IPS-15b (cell line): Measurements from ENCODE around the gene SLMAP.

Experiments used
- H3K27me3 ChIP-seq: one replicate; pipeline ENCODE4 v1.6.1; 2013; ENCODE audit warnings: low read length; ENCODE audit not compliant: control insufficient read depth, insufficient read depth
- H3K36me3 ChIP-seq: one replicate; pipeline ENCODE4 v1.6.1; 2013; ENCODE audit warnings: low read length; ENCODE audit not compliant: control insufficient read depth, insufficient read depth
- H3K4me1 ChIP-seq: one replicate; pipeline ENCODE4 v1.6.1; 2013; ENCODE audit warnings: mild to moderate bottlenecking, low read length; ENCODE audit not compliant: control insufficient read depth, insufficient read depth
- H3K4me3 ChIP-seq: one replicate; pipeline ENCODE4 v1.5.1; 2013; ENCODE audit warnings: low read depth, low read length
- H3K9ac ChIP-seq: one replicate; pipeline ENCODE4 v1.6.1; 2013; ENCODE audit warnings: low read depth, mild to moderate bottlenecking, low read length
- H3K9me3 ChIP-seq: one replicate; pipeline ENCODE4 v1.6.1; 2013; ENCODE audit warnings: mild to moderate bottlenecking, low read length; ENCODE audit not compliant: control insufficient read depth, insufficient read depth

The SLMAP gene

GRCh38 chr3:57903124-57903890 is 147.2 kb downstream of the SLMAP start:
- no peaks in the 10 kb centered on the region for H3K27me3 ChIP-seq
- no peaks in the 10 kb centered on the region for H3K9me3 ChIP-seq
- no peak overlapping the region for H3K4me3 ChIP-seq
- no peak overlapping the region for H3K9ac ChIP-seq
- no peaks in the 10 kb centered on the region for H3K4me1 ChIP-seq
- H3K36me3 ChIP-seq: no peaks in the 10 kb centered on the region

GRCh38 chr3:57910990-57911389 is 154.9 kb downstream of the SLMAP start:
- Histone ChIP-seq H3K36me3 (no peaks in the 10 kb centered on the region), H3K9ac (no peak overlapping the region), H3K4me3 (no peak overlapping the region), H3K27me3 (no peaks in the 10 kb centered on the region), H3K9me3 (no peaks in the 10 kb centered on the region), H3K4me1 (no peaks in the 10 kb centered on the region)

- Histone ChIP-seq H3K4me1 (no peaks in the 10 kb centered on the region), H3K9ac (no peak overlapping the region), H3K27me3 (no peaks in the 10 kb centered on the region), H3K36me3 (no peaks in the 10 kb centered on the region), H3K9me3 (no peaks in the 10 kb centered on the region), H3K4me3 (no peak overlapping the region)
Measured at GRCh38 chr3:57911593-57911992, 155.5 kb downstream of the SLMAP start.

- Histone ChIP-seq H3K9me3 (no peaks in the 10 kb centered on the region), H3K36me3 (peaks cover 5% of the 10 kb centered on the region), H3K4me3 (no peak overlapping the region), H3K27me3 (no peaks in the 10 kb centered on the region), H3K4me1 (no peaks in the 10 kb centered on the region), H3K9ac (no peak overlapping the region)
Measured at GRCh38 chr3:57917601-57918000, 161.5 kb downstream of the SLMAP start.

GRCh38 chr3:57918123-57918837 is 162.2 kb downstream of the SLMAP start:
- no peaks in the 10 kb centered on the region for H3K4me1 ChIP-seq
- no peak overlapping the region for H3K9ac ChIP-seq
- H3K36me3 ChIP-seq: peaks cover 5% of the 10 kb centered on the region
- no peaks in the 10 kb centered on the region for H3K9me3 ChIP-seq
- H3K27me3 ChIP-seq: no peaks in the 10 kb centered on the region
- no peak overlapping the region for H3K4me3 ChIP-seq

GRCh38 chr3:57919987-57920386 is 163.9 kb downstream of the SLMAP start:
- no peaks in the 10 kb centered on the region for H3K9me3 ChIP-seq
- no peaks in the 10 kb centered on the region for H3K4me1 ChIP-seq
- H3K9ac ChIP-seq: no peak overlapping the region
- no peak overlapping the region for H3K4me3 ChIP-seq
- H3K36me3 ChIP-seq: peaks cover 5% of the 10 kb centered on the region
- no peaks in the 10 kb centered on the region for H3K27me3 ChIP-seq

- Histone ChIP-seq H3K36me3 (no peaks in the 10 kb centered on the region), H3K4me1 (no peaks in the 10 kb centered on the region), H3K9me3 (no peaks in the 10 kb centered on the region), H3K4me3 (no peak overlapping the region), H3K9ac (no peak overlapping the region), H3K27me3 (no peaks in the 10 kb centered on the region)
Measured at GRCh38 chr3:57923101-57923500, 167.0 kb downstream of the SLMAP start.

GRCh38 chr3:57923752-57924151 is 167.6 kb downstream of the SLMAP start:
- Histone ChIP-seq H3K4me3 (no peak overlapping the region), H3K27me3 (no peaks in the 10 kb centered on the region), H3K9ac (no peak overlapping the region), H3K4me1 (no peaks in the 10 kb centered on the region), H3K9me3 (no peaks in the 10 kb centered on the region), H3K36me3 (no peaks in the 10 kb centered on the region)

GRCh38 chr3:57927166-57927565 is 171.1 kb downstream of the SLMAP start:
- Histone ChIP-seq H3K27me3 (no peaks in the 10 kb centered on the region), H3K9ac (no peak overlapping the region), H3K4me1 (no peaks in the 10 kb centered on the region), H3K36me3 (no peaks in the 10 kb centered on the region), H3K9me3 (no peaks in the 10 kb centered on the region), H3K4me3 (no peak overlapping the region)

- Histone ChIP-seq H3K9ac (no peak overlapping the region), H3K36me3 (no peaks in the 10 kb centered on the region), H3K27me3 (no peaks in the 10 kb centered on the region), H3K9me3 (no peaks in the 10 kb centered on the region), H3K4me3 (no peak overlapping the region), H3K4me1 (no peaks in the 10 kb centered on the region)
Measured at GRCh38 chr3:57927916-57928315, 171.8 kb downstream of the SLMAP start.

- Histone ChIP-seq H3K9ac (no peak overlapping the region), H3K4me3 (no peak overlapping the region), H3K36me3 (no peaks in the 10 kb centered on the region), H3K4me1 (no peaks in the 10 kb centered on the region), H3K27me3 (no peaks in the 10 kb centered on the region), H3K9me3 (no peaks in the 10 kb centered on the region)
Measured at GRCh38 chr3:57928511-57928910, 172.4 kb downstream of the SLMAP start.

GRCh38 chr3:57929988-57930387 is 173.9 kb downstream of the SLMAP start:
- no peaks in the 10 kb centered on the region for H3K36me3 ChIP-seq
- no peaks in the 10 kb centered on the region for H3K9me3 ChIP-seq
- no peak overlapping the region for H3K4me3 ChIP-seq
- no peaks in the 10 kb centered on the region for H3K4me1 ChIP-seq
- H3K27me3 ChIP-seq: no peaks in the 10 kb centered on the region
- no peak overlapping the region for H3K9ac ChIP-seq
